ENCODE measurements around the gene SLX9. TPM values are rescaled to one million over a fixed set of nuclear protein-coding genes. Genes with fewer than 3 reads are reported as not detected.

SLX9 gene
- total and polyA plus RNA-seq, 2 donors (not counting 3 experiments of a cell fraction or from before 2014, with no cell fraction given): 27.0 to 50.6 TPM

DNA sequence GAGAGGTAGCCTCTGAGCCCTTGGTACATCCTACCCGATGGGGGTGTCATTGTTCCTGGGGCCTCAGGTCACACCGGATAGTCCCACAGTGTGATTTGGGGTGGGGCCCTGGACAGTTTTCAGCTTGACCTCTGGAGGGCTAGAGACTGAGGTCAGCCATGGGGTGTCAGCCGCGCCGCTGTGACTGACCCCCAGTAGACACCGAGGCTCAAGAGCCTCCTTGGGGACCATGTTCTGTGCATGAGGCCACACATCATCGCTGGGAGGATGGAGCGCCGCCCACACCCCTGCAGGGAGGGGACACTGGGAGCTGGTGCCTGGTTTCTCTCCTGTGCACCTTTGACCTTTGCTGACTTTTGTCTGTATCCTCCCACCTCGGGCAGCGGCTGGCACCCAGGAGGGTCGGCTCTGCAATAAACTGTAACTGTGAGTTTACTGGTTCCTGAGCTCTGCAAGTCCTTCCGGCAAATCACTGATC, 41.8 kb upstream of the SLX9 start:
- dilution Hi-C loops (cut with MboI; ENCODE audit: extremely low pct_ligation_motif_present, low sequenced_read_pairs): no loop called here
- POLR2A ChIA-PET: no interaction called here
- CTCF ChIA-PET: interaction anchor here (0.8 to 1.0 kb wide), 3 partner anchors 9 to 30 kb away, joined by 3 to 4 read pairs (median 3); no protein-coding TSS in a partner anchor

More for the DNA sequence above, 41.8 kb upstream of the SLX9 start:
- Histone ChIP-seq H2AFZ (ENCODE audit: low read depth, low read length) (no peak overlapping the region), H3K27me3 (ENCODE audit: control insufficient read depth in 2 of 2, insufficient read depth in 2 of 2, low read length in 2 of 2) (no peaks in the 10 kb centered on the region), H3K9me1 (replicated peaks; ENCODE audit: control insufficient read depth, extremely low read depth, insufficient read depth, low read length) (no peaks in the 10 kb centered on the region), H3K36me3 (ENCODE audit: control insufficient read depth in 2 of 2, extremely low read depth in 1 of 2, insufficient read depth in 2 of 2, low read length in 2 of 2) (no peaks in the 10 kb centered on the region), H3K4me2 (ENCODE audit: insufficient read depth, low read length) (no peak overlapping the region), H4K20me1 (replicated peaks; ENCODE audit: control insufficient read depth, extremely low read depth, insufficient read depth, low read length) (no peaks in the 10 kb centered on the region), H3K4me1 (ENCODE audit: control insufficient read depth, extremely low read depth, insufficient read depth, low read length) (no peaks in the 10 kb centered on the region), H3K4me3 (replicated peaks in 1 of 3; ENCODE audit: insufficient read depth in 1 of 3, low read depth in 1 of 3, low read length in 3 of 3) (no peak overlapping the region), H3K9ac (replicated peaks; ENCODE audit: extremely low read depth, insufficient read depth, low read length) (no peak overlapping the region), H3K9me3 (replicated peaks; ENCODE audit: control insufficient read depth, insufficient read depth, low read length) (no peaks in the 10 kb centered on the region), H3K79me2 (ENCODE audit: control insufficient read depth, insufficient read depth, low read length) (no peaks in the 10 kb centered on the region), H3K27ac (ENCODE audit: insufficient read depth, low read depth, low read length) (no peak overlapping the region)
- FAIRE-seq (no peak), DNase-seq (ENCODE audit: low read depth, low spot score) (no peak)
- no TSS peak for BruUV-seq (replicated peaks)
- no peak for TF ChIP-seq MYC (IDR thresholded peaks at IDR 0.05; ENCODE audit: low read depth, low read length)
- no peak for TF ChIP-seq JUN (IDR thresholded peaks at IDR 0.05; ENCODE audit: borderline replicate concordance, insufficient read depth, insufficient read length, low read depth)
- TF ChIP-seq, protein P1, sequence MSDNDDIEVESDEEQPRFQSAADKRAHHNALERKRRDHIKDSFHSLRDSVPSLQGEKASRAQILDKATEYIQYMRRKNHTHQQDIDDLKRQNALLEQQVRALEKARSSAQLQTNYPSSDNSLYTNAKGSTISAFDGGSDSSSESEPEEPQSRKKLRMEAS (IDR thresholded peaks at IDR 0.05; ENCODE audit: insufficient read depth, insufficient read length): no peak
- TF ChIP-seq, protein P2, sequence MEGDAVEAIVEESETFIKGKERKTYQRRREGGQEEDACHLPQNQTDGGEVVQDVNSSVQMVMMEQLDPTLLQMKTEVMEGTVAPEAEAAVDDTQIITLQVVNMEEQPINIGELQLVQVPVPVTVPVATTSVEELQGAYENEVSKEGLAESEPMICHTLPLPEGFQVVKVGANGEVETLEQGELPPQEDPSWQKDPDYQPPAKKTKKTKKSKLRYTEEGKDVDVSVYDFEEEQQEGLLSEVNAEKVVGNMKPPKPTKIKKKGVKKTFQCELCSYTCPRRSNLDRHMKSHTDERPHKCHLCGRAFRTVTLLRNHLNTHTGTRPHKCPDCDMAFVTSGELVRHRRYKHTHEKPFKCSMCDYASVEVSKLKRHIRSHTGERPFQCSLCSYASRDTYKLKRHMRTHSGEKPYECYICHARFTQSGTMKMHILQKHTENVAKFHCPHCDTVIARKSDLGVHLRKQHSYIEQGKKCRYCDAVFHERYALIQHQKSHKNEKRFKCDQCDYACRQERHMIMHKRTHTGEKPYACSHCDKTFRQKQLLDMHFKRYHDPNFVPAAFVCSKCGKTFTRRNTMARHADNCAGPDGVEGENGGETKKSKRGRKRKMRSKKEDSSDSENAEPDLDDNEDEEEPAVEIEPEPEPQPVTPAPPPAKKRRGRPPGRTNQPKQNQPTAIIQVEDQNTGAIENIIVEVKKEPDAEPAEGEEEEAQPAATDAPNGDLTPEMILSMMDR (IDR thresholded peaks at IDR 0.05; ENCODE audit: extremely low read depth in 1 of 2, insufficient read depth in 1 of 2, low read depth in 1 of 2, low read length in 2 of 2): no peak
- TF ChIP-seq POLR2A (IDR thresholded peaks at IDR 0.05; ENCODE audit: low read depth, low read length): no peak
- no peak for TF ChIP-seq GATA2 (IDR thresholded peaks at IDR 0.05; ENCODE audit: insufficient read depth, insufficient read length, low read depth, low read length)
- no peak for TF ChIP-seq POLR2AphosphoS5 (IDR thresholded peaks at IDR 0.05; ENCODE audit: insufficient read depth, low read depth, low read length)
- TF ChIP-seq EZH2 (IDR thresholded peaks at IDR 0.05; ENCODE audit: borderline replicate concordance, low read depth, low read length, severe bottlenecking): no peak
- no peak for TF ChIP-seq FOS (IDR thresholded peaks at IDR 0.05; ENCODE audit: borderline replicate concordance, insufficient read depth, low read length)
- intact Hi-C loops (cut with micrococcal nuclease): no loop called here

Data from endothelial cell of umbilical vein (primary cell).